GM19351 (cell line): Measurements from ENCODE around the gene ZBTB7C.

Experiments used
- ATAC-seq: cut with Tn5 transposase; IDR thresholded peaks from one replicate; pipeline ENCODE4 v1.9.1; 2021; ENCODE audit warnings: mild to moderate bottlenecking, moderate library complexity; ENCODE audit not compliant: unreplicated experiment

ZBTB7C gene

GRCh38 chr18:48011926-48012465 is 397.2 kb downstream of the ZBTB7C start:
- no peak for ATAC-seq

- no peak for ATAC-seq
Observed at GRCh38 chr18:48010264-48010663, 398.9 kb downstream of the ZBTB7C start.

DNA sequence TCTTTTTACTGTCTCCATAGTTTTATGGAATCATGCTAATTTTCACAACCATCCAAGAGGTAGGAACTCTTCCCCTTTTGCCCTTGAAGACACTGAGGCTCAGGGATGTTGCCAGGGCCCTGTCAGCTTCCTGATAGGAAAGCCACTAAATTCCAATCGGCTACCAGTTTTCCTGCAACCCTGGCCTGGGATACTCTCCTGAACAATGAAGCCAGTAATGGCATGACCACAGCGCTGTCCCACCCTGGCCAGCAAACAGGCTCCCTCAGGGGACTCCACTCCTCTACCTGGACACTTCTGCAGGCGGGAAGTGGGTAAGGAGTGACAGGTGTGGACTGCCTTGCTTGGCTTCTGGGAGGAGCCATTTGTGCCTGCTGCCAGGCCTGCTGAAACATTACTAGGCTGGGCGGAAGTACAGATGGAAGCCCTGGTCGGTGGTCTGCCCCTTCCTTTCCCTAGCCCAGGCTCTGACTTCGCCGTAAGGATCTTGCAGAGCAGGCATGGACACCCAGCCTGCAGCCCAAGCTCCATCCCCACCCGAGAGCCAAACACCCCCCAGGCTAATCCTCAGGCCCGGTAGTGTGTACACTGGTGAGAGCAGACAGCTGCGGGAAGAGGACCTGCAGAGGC is 400.0 kb downstream of the ZBTB7C start:
- no peak for ATAC-seq

- peak; percentile 88 for ATAC-seq
Observed at GRCh38 chr18:48007955-48008701, 401.1 kb downstream of the ZBTB7C start.

DNA sequence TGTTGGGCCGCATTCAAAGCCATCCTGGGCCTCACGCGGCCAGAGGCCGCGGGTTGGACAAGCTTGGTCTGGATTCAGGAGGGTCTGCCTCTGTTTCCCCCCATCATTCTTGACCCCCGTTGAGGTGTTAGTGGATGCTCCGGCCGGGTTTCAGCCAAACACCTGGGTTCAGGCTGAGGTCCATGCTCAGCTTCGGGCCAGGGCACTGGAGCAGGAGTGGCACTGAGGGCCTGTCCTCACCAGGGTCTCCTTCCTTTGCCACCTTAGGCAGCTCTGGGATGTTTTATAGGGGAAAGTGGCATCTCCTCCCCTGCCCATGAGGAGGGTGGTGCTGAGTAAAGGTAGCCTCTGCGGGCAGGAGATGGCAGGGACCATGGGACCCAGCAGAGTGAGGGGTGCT is 401.8 kb downstream of the ZBTB7C start:
- ATAC-seq, result no peak

GRCh38 chr18:48006415-48007175 is 402.6 kb downstream of the ZBTB7C start:
- ATAC-seq, result no peak

- ATAC-seq, result no peak
Observed at GRCh38 chr18:48004577-48004976, 404.6 kb downstream of the ZBTB7C start.

DNA sequence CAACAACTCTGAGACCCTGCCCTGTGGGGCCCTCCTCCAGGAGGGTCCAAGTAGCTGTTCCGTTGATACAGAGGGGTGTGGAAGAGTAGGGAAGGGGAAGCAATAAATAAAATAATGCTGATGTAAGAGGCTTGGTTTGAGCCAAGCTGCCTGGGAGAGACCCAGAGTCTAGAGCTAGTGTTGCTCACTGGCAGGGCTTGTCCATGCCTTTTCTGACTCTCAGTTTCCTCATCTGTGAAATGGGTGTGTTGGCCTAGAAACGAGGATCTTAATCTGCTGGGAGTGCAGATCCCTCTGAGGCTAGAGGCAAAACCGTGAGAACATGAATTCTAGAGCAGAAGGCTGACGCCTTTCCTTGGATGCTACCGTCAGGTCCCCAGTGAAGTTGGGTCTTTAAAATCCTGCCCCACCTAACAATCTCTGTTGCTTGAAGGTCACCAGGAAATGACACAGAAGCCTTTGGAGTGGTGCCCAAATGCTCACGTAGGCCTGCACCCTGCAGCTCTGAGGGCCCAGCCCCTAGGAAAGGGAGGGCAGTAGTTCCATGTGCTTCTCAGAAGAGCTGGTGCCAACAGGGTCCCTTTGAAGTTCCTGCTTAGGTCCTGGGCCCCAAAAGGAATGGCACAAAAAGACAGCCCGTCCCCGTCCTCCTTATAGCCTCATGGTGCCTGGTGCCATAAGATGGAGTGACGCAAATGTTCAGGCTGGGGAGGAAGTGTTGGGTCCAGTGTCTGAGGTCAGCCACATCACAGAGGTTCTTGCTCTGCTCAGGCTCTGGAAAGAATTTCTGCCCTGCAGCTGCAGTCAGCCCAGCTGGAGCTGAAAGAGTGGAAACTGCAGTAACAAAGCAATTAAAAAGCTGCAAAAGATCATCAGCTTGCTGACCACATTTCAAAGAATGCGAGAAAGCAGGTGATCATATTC is 405.5 kb downstream of the ZBTB7C start:
- no peak for ATAC-seq

DNA sequence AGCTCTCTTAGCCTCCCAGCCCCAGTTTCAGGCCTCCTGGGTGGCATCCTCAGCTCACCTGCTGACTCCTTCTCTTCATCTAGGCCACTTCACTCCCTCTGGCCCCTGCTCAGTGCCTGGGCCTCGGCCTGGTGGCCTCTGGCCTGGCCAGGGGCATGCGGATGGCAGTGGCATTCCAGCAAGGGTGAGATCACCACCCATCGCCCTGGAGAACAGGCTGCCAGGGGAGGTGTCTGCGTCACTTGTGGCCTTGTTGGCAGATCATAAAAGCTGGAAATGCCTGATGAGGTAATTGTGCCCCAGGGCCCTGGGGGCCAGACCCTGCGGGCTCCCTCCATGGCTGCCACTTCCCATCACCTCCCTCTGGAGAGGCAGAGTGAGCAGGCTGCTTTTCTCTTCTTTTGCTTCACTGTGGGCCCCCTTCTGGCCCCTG is 406.2 kb downstream of the ZBTB7C start:
- ATAC-seq, result no peak

- no peak for ATAC-seq
Observed at GRCh38 chr18:48000701-48001100, 408.5 kb downstream of the ZBTB7C start.

- no peak for ATAC-seq
Observed at GRCh38 chr18:47999801-48000248, 409.4 kb downstream of the ZBTB7C start.

DNA sequence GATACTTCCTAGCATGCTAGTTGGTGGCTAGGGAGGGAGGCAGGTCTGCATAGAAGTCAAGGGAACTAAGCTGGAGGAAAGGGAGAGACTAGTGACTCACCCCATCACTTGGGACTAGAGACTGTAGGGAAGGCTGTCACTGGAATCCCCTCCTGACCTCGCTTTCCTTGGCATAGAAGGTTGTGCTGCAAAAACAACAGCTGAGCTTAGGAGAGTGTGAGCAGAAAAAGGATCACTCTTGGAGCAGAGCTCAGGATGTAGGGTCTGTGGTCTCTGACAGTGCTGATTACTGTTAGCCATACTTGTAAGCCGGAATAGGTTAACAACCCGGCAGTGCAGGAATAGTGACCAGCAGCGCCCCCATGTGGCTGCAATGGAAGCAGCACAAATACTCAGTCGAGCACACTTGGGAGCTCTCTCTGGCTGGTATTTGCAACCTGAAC is 411.8 kb downstream of the ZBTB7C start:
- no peak for ATAC-seq

- ATAC-seq, result no peak
Observed at GRCh38 chr18:47996091-47996541, 413.1 kb downstream of the ZBTB7C start.

DNA sequence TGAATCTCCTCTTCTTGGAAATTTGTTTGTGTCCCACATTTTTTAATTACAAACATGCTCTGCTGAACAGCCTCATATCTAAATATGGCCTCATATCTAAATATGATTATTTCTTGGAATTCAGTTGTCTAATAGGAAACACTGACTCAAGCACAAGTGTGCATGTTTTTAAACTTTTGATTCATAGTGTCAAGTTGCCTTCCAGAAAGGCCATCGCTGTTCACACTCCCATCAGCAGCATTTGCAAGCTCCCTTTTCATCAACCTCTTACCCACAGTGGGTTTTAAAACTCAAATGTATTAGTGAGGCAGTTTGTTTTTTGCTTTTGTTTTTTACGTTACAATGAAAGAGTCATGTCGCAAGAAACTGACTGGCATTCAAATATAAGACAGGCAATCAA is 413.5 kb downstream of the ZBTB7C start:
- ATAC-seq, result no peak

DNA sequence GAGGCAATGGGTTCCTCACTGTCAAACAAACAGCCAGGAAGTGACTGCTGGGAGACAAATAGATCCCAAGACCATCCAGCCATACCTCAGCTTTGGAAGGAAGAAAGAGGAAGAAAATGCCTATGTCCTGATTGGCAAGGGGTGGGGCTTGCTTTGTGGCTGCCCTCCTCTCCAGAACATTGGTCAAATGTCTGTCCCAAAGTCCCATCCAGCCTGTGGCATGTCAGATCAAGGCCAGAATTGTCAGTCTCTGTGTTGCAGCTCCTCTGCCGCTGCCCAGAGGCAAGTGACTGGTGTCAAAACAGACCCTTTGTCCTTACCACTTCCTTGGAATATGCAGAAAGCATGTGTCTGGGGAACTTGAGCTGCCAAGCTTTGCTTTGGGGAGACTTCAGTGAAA is 415.8 kb downstream of the ZBTB7C start:
- ATAC-seq, result no peak

- no peak for ATAC-seq
Observed at GRCh38 chr18:47992976-47993375, 416.2 kb downstream of the ZBTB7C start.

GRCh38 chr18:47992266-47992665 is 416.9 kb downstream of the ZBTB7C start:
- no peak for ATAC-seq

- no peak for ATAC-seq
Observed at GRCh38 chr18:47990981-47991380, 418.2 kb downstream of the ZBTB7C start.

- ATAC-seq, result no peak
Observed at GRCh38 chr18:47987388-47987699, 421.8 kb downstream of the ZBTB7C start.

- no peak for ATAC-seq
Observed at GRCh38 chr18:47986620-47987387, 422.4 kb downstream of the ZBTB7C start.
